ENCODE measurements around the gene ILK. TPM values are rescaled to one million over a fixed set of nuclear protein-coding genes. Genes with fewer than 3 reads are reported as not detected.

Gene ILK
- total and polyA plus RNA-seq, 3 donors from 2014 or later = 79.1 to 122 (median 109) TPM

DNA sequence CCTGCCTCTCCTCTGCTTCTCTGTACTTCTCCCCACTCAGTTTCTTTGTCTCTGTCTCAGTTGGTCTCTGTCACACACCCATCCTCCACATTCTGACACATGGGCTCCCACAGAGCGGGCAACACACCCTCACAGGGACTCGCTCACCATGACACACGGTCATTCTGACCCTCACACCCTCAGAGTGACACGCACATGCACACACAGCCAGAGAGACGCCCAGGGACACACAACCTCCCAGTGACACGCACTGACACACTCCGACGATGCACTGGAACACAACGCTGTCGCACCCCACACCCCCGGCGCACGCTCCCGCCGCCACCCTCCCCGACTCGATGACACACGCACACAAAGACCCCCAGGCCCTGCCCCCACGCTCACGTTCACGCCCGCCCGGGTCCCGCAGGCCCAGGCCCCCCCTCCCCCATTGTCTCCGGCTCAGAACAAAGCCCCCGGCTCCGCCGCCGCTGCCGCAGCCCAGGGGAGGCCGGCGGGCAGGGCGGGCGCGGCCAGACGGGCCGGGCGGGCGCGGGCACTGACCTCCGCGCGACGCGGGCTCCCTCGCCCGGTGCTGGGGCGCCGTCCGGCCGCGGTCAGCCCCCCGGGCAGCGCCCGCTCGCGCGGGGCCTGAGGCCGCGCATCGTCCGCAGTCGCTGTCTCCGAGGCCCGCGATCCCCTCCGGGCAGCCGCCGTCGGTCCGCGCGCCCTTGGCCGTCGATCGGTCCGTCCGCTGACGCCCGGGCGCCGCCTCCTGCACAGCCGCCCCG lies 51.6 kb downstream of the ILK start:
- Histone ChIP-seq H3K9me3 (no peaks in the 10 kb centered on the region), H3K27me3 (no peaks in the 10 kb centered on the region), H3K4me3 (peak overlapping the region; percentile 26 to 45), H3K36me3 (ENCODE audit: low read depth, missing control alignments) (no peaks in the 10 kb centered on the region), H3K4me1 (peaks cover 3% of the 10 kb centered on the region), H3K27ac (no peak overlapping the region)
- no peak for DNase-seq
- intact Hi-C loops (cut with DNase I; ENCODE audit: low total_unique reads) = no loop called here
- TF ChIP-seq CTCF (IDR thresholded peaks at IDR 0.05) (no peak), POLR2A (IDR thresholded peaks at IDR 0.05) (no peak)
- WGBS, 2 donors = 3 to 13% methylated on average over 5 to 47 of the region's 84 CpGs

DNA sequence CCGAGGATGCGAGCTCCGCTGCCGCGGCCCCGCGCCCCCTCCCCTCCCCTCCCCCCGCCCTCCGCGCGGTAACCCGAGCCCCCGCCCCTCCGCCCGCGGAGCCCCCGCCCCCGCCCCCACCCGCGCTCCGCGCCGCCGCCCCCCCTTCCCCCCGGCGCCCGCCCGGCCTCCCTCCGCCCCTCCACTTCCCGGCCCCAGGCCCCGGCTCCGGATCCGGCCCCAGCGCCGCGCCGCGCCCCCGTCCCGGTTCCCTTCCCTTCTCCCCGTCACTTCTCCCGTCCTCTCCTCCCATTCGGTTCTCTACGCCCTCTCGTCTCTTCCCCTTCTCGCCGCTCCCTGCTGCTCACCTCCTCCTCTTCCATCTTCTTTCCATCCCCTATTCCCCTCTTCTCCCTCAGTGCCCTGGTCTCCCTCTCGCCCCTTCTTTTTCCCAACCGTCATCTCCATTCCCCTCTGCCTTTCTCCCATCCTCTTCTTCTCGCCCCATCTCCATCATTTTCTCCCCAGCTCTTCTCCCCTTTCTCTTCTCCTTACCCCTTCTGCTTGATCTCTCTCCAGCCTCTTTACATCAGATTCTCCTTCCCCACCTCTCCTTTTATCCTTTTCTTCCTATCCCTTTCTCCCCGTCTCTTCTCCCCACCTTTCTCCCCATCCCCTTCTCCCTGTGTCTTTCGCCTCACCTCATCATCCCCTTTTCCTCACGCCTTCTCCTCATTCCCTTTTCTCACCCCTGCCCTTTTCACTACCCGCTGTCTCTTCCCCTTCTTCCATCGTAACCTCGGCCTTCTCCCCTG lies 52.4 kb downstream of the ILK start, which contains the start of gene DCHS1:
DCHS1 (minus strand) TSS at position 20 of the 794 bp plus-strand sequence. CDS start 14,196 bp downstream, outside the sequence.
- peak within 1 kb of the TSS; percentile 38 to 45 for H3K4me3 ChIP-seq
- no peaks in the 10 kb centered on the region for H3K9me3 ChIP-seq
- TF ChIP-seq POLR2A (IDR thresholded peaks at IDR 0.05) (no peak), CTCF (IDR thresholded peaks at IDR 0.05) (no peak)
- H3K27ac ChIP-seq = no peak within 1 kb of the TSS
- H3K36me3 ChIP-seq (ENCODE audit: low read depth, missing control alignments) = no peaks in the 10 kb centered on the region
- DNase-seq = no peak
- intact Hi-C loops (cut with DNase I; ENCODE audit: low total_unique reads) = no loop called here
- no peaks in the 10 kb centered on the region for H3K27me3 ChIP-seq
- WGBS, 2 donors = 13 to 16% methylated on average over 19 to 25 of the region's 56 CpGs
- H3K4me1 ChIP-seq = peaks cover 3% of the 10 kb centered on the region

DNA sequence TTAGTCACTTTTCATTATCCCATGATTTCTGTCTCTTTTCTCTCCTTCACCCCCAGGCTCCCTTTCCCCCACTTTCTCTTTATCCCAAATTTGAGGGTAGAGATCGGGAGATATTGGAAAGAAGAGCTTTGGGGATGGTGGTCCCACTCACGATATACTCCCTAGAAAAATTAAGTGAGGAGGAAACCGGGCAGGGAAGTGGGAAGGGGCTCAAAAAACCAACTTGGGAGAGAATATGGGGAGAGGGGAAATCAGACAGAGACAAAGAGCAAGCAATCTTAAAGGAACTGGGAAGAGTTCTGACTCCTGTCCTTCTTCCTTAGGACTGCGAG lies 53.0 kb downstream of the ILK start:
- WGBS, 2 donors = 52 to 55% methylated on average over 4 of the region's 4 CpGs
- TF ChIP-seq CTCF (IDR thresholded peaks at IDR 0.05) = no peak
- no peak for TF ChIP-seq POLR2A (IDR thresholded peaks at IDR 0.05)
- no peak overlapping the region for H3K27ac ChIP-seq

GRCh38 chr11:6656936-6657335 lies 53.4 kb downstream of the ILK start:
- TF ChIP-seq CTCF (IDR thresholded peaks at IDR 0.05) = no peak
- TF ChIP-seq POLR2A (IDR thresholded peaks at IDR 0.05) = no peak
- WGBS, 2 donors = 42 to 65% methylated on average over 5 of the region's 5 CpGs
- Histone ChIP-seq H3K4me1 (peaks cover 3% of the 10 kb centered on the region), H3K36me3 (ENCODE audit: low read depth, missing control alignments) (no peaks in the 10 kb centered on the region), H3K4me3 (no peak overlapping the region), H3K27me3 (no peaks in the 10 kb centered on the region), H3K9me3 (no peaks in the 10 kb centered on the region), H3K27ac (no peak overlapping the region)
- DNase-seq = no peak
- intact Hi-C loops (cut with DNase I; ENCODE audit: low total_unique reads) = no loop called here

More for the DNA sequence above, 53.0 kb downstream of the ILK start:
- intact Hi-C loops (cut with DNase I; ENCODE audit: low total_unique reads) = no loop called here
- H3K4me1 ChIP-seq = peaks cover 3% of the 10 kb centered on the region
- DNase-seq = no peak
- no peaks in the 10 kb centered on the region for H3K36me3 ChIP-seq (ENCODE audit: low read depth, missing control alignments)
- H3K27me3 ChIP-seq = no peaks in the 10 kb centered on the region
- H3K9me3 ChIP-seq = no peaks in the 10 kb centered on the region
- H3K4me3 ChIP-seq = no peak overlapping the region

All from testis (tissue), 3 donors.